CD14-positive monocyte (primary cell): Measurements from ENCODE around the gene CGREF1. TPM values are rescaled to one million over a fixed set of nuclear protein-coding genes. Genes with fewer than 3 reads are reported as not detected.
A peak's percentile ranks its signal among the peaks of the same experiment; 100 is the strongest.

Source experiments
- DNase-seq, 3 donors: peaks; one replicate each; pipeline ENCODE4 v3.0.0-alpha.2; 2011 to 2022
- H2AFZ ChIP-seq: 2 replicates; pipeline ENCODE4 v1.6.0; 2012; ENCODE audit warnings: mild to moderate bottlenecking, low read depth, low read length, inconsistent platforms; ENCODE audit not compliant: insufficient read depth, poor library complexity, severe bottlenecking
- H3K27ac ChIP-seq, 2 donors: 1 replicate in 1 of 2; 2 replicates in 1 of 2; pipeline ENCODE4 v1.5.1; 2012 to 2013; ENCODE audit warnings: low read length in 2 of 2, control low read depth in 1 of 2, inconsistent platforms in 1 of 2, low read depth in 1 of 2, mild to moderate bottlenecking in 1 of 2
- H3K27me3 ChIP-seq, 2 donors: one replicate each; pipeline versions ENCODE4 v1.6.0 to v1.6.1; 2011 to 2013; ENCODE audit warnings: low read length in 2 of 2; ENCODE audit not compliant: control insufficient read depth in 2 of 2, insufficient read depth in 2 of 2
- H3K36me3 ChIP-seq, 2 donors: replicated peaks in 1 of 2; 1 replicate in 1 of 2; 2 replicates in 1 of 2; pipeline versions ENCODE4 v1.5.1 to v1.6.1; 2012 to 2013; ENCODE audit warnings: low read length in 2 of 2, control low read depth in 1 of 2, inconsistent platforms in 1 of 2, mild to moderate bottlenecking in 1 of 2; ENCODE audit not compliant: insufficient read depth in 2 of 2, control insufficient read depth in 1 of 2
- H3K4me1 ChIP-seq, 2 donors: 1 replicate in 1 of 2; 2 replicates in 1 of 2; pipeline versions ENCODE4 v1.5.1 to v1.6.1; 2012 to 2013; ENCODE audit warnings: low read length in 2 of 2, control low read depth in 1 of 2, inconsistent platforms in 1 of 2, mild to moderate bottlenecking in 1 of 2, moderate library complexity in 1 of 2; ENCODE audit not compliant: insufficient read depth in 2 of 2, control insufficient read depth in 1 of 2
- H3K4me2 ChIP-seq: replicated peaks from 2 replicates; pipeline ENCODE3; 2012; ENCODE audit warnings: low read length, moderate library complexity, mild to moderate bottlenecking; ENCODE audit not compliant: poor library complexity, severe bottlenecking; ENCODE audit errors: extremely low read depth
- H3K4me3 ChIP-seq, 3 experiments: fragments of 200-600 bp in 1 of 3; sonication (generic) in 1 of 3; replicated peaks in 1 of 3; 1 replicate in 2 of 3; 2 replicates in 1 of 3; pipeline ENCODE4 v1.5.1; 2011 to 2013; ENCODE audit warnings: low read length in 3 of 3, mild to moderate bottlenecking in 3 of 3, control low read depth in 2 of 3, low read depth in 2 of 3, inconsistent platforms in 1 of 3, moderate library complexity in 1 of 3
- H3K79me2 ChIP-seq: 2 replicates; pipeline ENCODE4 v1.6.0; 2012; ENCODE audit warnings: mild to moderate bottlenecking, control low read depth, inconsistent platforms, low read length, moderate library complexity; ENCODE audit not compliant: insufficient read depth
- H3K9ac ChIP-seq: 2 replicates; pipeline ENCODE4 v1.6.0; 2017; ENCODE audit warnings: low read length, mild to moderate bottlenecking; ENCODE audit not compliant: insufficient read depth, poor library complexity, severe bottlenecking
- H3K9me3 ChIP-seq, 2 donors: replicated peaks in 1 of 2; 1 replicate in 1 of 2; 2 replicates in 1 of 2; pipeline versions ENCODE4 v1.5.1 to v1.6.1; 2012 to 2013; ENCODE audit warnings: low read length in 2 of 2, control low read depth in 1 of 2; ENCODE audit not compliant: control insufficient read depth in 1 of 2, insufficient read depth in 1 of 2
- H4K20me1 ChIP-seq: 2 replicates; pipeline ENCODE4 v1.6.0; 2012; ENCODE audit warnings: mild to moderate bottlenecking, low read length, control low read depth, moderate library complexity; ENCODE audit not compliant: insufficient read depth
- H3K27ac Mint-ChIP-seq, 7 donors: one replicate each; pipeline ENCODE4 v1.8.0; 2020; ENCODE audit warnings: mild to moderate bottlenecking in 7 of 7, mixed read lengths in 7 of 7, moderate library complexity in 6 of 7, inconsistent platforms in 2 of 7
- H3K27me3 Mint-ChIP-seq, 3 donors: one replicate each; pipeline ENCODE4 v1.8.0; 2021 to 2022; ENCODE audit warnings: low read depth in 3 of 3, mild to moderate bottlenecking in 3 of 3, mixed read lengths in 3 of 3, moderate library complexity in 3 of 3, inconsistent platforms in 1 of 3
- H3K36me3 Mint-ChIP-seq, 2 donors: one replicate each; pipeline ENCODE4 v1.8.0; 2020; ENCODE audit warnings: mixed read lengths in 2 of 2, inconsistent platforms in 1 of 2, mild to moderate bottlenecking in 1 of 2
- H3K4me1 Mint-ChIP-seq: one replicate; pipeline ENCODE4 v1.8.0; 2020; ENCODE audit warnings: mild to moderate bottlenecking, mixed read lengths
- H3K4me3 Mint-ChIP-seq, 2 donors: one replicate each; pipeline ENCODE4 v1.8.0; 2020; ENCODE audit warnings: mild to moderate bottlenecking in 2 of 2, mixed read lengths in 2 of 2, moderate library complexity in 1 of 2
- H3K9me3 Mint-ChIP-seq, 7 donors: one replicate each; pipeline ENCODE4 v1.8.0; 2020 to 2022; ENCODE audit warnings: mixed read lengths in 7 of 7, mild to moderate bottlenecking in 6 of 7, moderate library complexity in 6 of 7, inconsistent platforms in 2 of 7
- WGBS: methylation state at CpG from one replicate; pipeline ENCODE4 v1.1.5; 2013; ENCODE audit warnings: missing lambda C conversion rate; ENCODE audit not compliant: insufficient coverage; 5-methylcytosine and 5-hydroxymethylcytosine counted together
- intact Hi-C, 2 donors: fragments of 100-400 bp; cut with micrococcal nuclease; formaldehyde crosslinking; loops; one replicate each; pipeline versions ENCODE4 v1.15.0 to v1.15.1; 2023
- polyA plus RNA-seq, 3 donors: library from polyadenylated mRNA; depleted of rRNA in 1 of 3; unstranded in 2 of 3; stranded (reverse) in 1 of 3; fragments of 300-500 nt in 2 of 3; fragments of >200 nt in 1 of 3; fragmentation: Illumina TruSeq in 2 of 3; gene quantifications; 1 replicate in 2 of 3; 2 replicates in 1 of 3; pipeline ENCODE4 v1.2.3, GENCODE V29; 2012 to 2021
- TF ChIP-seq, protein P1 (sequence below): fragments of 200-600 bp; IDR thresholded peaks from one replicate; pipeline ENCODE4 v1.8.0; 2022; ENCODE audit warnings: antibody characterized with exemption, mild to moderate bottlenecking

CGREF1 gene
- polyA plus RNA-seq, 3 donors = not detected

GRCh38 chr2:27071990-27072830 lies 46.7 kb downstream of the CGREF1 start:
- Mint-ChIP-seq H3K4me1 (peaks cover 60% of the 10 kb centered on the region), H3K9me3 (peaks cover 0 to 2% (median 0%) of the 10 kb centered on the region in 7 donors), H3K36me3 (peaks cover 25 to 27% of the 10 kb centered on the region in 2 donors), H3K4me3 (peak overlapping the region; percentile 78 to 87), H3K27me3 (no peaks in the 10 kb centered on the region), H3K27ac (peak overlapping the region in 4 of 7 donors; percentile 66 to 77 (median 74))
- intact Hi-C loops = loop anchor here (5.0 kb wide), 1 partner anchor 40 kb away; the partner anchor contains the start of gene TMEM214 (in 2 of the 2)
- WGBS = 4% methylated on average over 20 of the region's 34 CpGs
- H3K4me2 ChIP-seq = peak overlapping the region; percentile 89
- H3K9me3 ChIP-seq = no peaks in the 10 kb centered on the region
- TF ChIP-seq, protein P1, sequence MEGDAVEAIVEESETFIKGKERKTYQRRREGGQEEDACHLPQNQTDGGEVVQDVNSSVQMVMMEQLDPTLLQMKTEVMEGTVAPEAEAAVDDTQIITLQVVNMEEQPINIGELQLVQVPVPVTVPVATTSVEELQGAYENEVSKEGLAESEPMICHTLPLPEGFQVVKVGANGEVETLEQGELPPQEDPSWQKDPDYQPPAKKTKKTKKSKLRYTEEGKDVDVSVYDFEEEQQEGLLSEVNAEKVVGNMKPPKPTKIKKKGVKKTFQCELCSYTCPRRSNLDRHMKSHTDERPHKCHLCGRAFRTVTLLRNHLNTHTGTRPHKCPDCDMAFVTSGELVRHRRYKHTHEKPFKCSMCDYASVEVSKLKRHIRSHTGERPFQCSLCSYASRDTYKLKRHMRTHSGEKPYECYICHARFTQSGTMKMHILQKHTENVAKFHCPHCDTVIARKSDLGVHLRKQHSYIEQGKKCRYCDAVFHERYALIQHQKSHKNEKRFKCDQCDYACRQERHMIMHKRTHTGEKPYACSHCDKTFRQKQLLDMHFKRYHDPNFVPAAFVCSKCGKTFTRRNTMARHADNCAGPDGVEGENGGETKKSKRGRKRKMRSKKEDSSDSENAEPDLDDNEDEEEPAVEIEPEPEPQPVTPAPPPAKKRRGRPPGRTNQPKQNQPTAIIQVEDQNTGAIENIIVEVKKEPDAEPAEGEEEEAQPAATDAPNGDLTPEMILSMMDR = no peak
- H3K4me1 ChIP-seq = peaks cover 41 to 49% of the 10 kb centered on the region in 2 donors
- H3K27ac ChIP-seq = peak overlapping the region in 1 of 2 donors; percentile 69
- H3K36me3 ChIP-seq = peaks cover 19 to 31% of the 10 kb centered on the region in 2 donors
- peak overlapping the region; percentile 91 for H3K9ac ChIP-seq
- H3K27me3 ChIP-seq = no peaks in the 10 kb centered on the region
- H3K79me2 ChIP-seq = peaks cover 24% of the 10 kb centered on the region
- peak overlapping the region; percentile 96 for H2AFZ ChIP-seq
- H3K4me3 ChIP-seq = peak overlapping the region; percentile 49 to 97 (median 69)
- H4K20me1 ChIP-seq = peaks cover 15% of the 10 kb centered on the region
- no peak for DNase-seq

DNA sequence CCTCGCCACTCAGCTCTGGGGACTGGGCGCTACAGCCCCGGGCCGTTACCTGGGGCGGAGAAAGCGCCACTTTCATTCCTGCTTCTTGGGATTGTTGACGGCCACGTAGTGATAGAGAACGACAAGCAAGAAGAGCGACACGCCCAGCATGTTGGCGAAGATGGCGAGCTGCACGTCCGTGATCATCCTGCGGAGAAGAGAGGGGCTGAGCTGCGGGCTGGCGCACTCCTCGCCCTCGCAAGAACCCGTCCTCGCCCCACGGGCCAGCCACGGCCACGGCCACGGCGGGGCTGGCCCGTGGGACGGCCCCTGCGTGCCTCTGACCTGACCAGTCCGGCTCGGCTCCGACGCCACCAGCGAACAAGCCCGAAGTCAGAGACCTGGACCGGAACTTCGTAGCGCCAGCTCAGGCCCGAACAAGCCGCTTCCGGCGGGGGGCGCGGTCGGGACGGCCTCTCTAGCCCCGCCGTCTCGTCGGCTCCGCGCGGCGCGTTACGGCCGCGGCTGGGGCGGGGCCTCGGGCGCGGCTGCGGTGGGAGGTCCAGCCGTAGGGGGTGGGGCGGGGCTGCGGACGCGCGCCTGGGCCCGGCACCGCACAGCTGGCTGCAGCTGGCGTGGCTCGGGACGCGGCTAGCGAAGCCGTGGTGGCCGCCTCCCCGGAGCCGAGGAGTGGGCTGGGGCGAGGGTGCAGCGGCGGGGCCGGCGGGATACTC lies 47.5 kb downstream of the CGREF1 start, which contains the start of gene OST4:
TSS of gene OST4 (minus strand) at position 378 of the 713 bp plus-strand sequence.
- H3K4me1 ChIP-seq = peaks cover 41 to 49% of the 10 kb centered on the region in 2 donors
- no peaks in the 10 kb centered on the region for H3K27me3 ChIP-seq
- peak within 1 kb of the TSS; percentile 94 to 95 for H3K4me3 Mint-ChIP-seq
- H3K27ac Mint-ChIP-seq = peak within 1 kb of the TSS; percentile 92 to 98 (median 96)
- H3K9ac ChIP-seq = peak within 1 kb of the TSS; percentile 91
- DNase-seq = peak; percentile 84 to 93 (median 86)
- TF ChIP-seq, protein P1 = no peak
- peaks cover 19 to 37% of the 10 kb centered on the region in 2 donors for H3K36me3 ChIP-seq
- peak within 1 kb of the TSS; percentile 86 to 96 for H3K27ac ChIP-seq
- H4K20me1 ChIP-seq = peaks cover 15% of the 10 kb centered on the region
- H3K9me3 Mint-ChIP-seq = peaks cover 0 to 2% (median 0%) of the 10 kb centered on the region in 7 donors
- peaks cover 24% of the 10 kb centered on the region for H3K79me2 ChIP-seq
- WGBS = under 1% methylated on average over 85 of the region's 86 CpGs
- intact Hi-C loops = loop anchor here (5.0 kb wide), 1 partner anchor 39 kb away; the partner anchor contains the start of gene TMEM214 (in 2 of the 2)
- peak within 1 kb of the TSS; percentile 91 to 97 (median 95) for H3K4me3 ChIP-seq
- no peaks in the 10 kb centered on the region for H3K9me3 ChIP-seq
- peak within 1 kb of the TSS; percentile 89 for H3K4me2 ChIP-seq
- H3K4me1 Mint-ChIP-seq = peaks cover 57% of the 10 kb centered on the region
- H3K27me3 Mint-ChIP-seq = no peaks in the 10 kb centered on the region
- peaks cover 30% of the 10 kb centered on the region in 2 donors for H3K36me3 Mint-ChIP-seq
- peak within 1 kb of the TSS; percentile 96 for H2AFZ ChIP-seq
